Activated CD4-positive, alpha-beta T cell treated with anti-CD3 and anti-CD28 coated beads, Interleukin-2, amount 50 U/mL, for 48 hours (primary cell): ENCODE measurements around the gene ZNF837.
A peak's percentile ranks its signal among the peaks of the same experiment; 100 is the strongest.

Experiments used
- DNase-seq, 2 experiments: peaks; one replicate each; pipeline ENCODE4 v3.0.0-alpha.2; 2020

The ZNF837 gene

DNA sequence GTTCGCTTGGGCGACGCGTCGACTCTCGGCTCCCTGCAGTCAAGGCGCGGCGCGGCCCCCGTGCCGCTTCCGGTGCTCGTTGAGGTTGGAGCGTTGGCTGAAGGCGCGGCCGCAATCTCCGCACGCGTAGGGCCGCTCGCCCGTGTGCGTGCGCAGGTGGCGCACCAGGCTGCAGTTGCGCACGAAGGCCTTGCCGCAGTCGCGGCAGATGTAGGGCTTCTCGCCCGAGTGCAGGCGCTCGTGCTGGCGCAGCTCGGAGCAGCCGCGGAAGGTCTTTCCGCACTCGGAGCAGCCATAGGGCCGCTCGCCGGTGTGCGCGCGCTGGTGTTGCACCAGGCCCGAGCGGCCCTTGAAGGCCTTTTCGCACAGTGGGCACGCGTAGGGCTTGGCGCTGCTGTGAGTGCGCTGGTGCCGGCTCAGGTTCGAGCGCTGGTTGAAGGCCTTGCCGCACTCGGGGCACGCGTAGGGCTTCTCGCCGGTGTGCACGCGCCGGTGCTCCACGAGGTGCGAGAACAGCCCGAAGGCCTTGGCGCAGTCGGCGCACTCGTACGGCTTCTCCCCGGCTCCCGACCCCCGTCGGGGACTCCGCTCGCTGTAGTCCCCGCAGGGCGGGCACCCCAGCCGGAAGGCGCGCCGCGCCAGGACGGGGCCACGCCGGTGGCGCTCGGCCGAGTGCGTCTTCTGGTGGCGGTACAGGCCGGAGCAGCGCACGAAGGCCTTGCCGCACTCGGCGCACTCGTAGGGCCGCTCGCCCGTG lies 13.0 kb downstream of the ZNF837 start:
- no peak for DNase-seq

- no peak for DNase-seq
Measured at GRCh38 chr19:58366585-58367430, 14.0 kb downstream of the ZNF837 start.

DNA sequence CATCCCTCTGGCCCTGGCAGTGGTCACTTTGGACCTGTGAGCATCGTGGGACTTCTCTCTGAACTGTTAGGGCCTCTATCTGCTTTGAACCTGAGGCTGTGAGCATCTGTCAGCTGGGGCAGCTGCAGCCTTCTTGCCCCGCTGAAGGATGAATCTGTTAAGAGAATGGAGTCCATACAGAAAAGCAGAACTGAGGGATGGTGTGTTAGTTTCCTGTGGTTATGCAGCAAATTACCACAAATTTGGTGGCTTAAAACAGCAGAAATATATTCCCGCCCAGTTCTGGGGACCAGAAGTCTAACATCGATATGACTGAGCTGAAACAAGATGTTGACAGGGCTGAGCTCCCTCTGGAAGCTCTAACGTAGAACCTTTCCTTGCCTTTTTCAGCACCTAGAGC lies 16.7 kb downstream of the ZNF837 start:
- no peak for DNase-seq

DNA sequence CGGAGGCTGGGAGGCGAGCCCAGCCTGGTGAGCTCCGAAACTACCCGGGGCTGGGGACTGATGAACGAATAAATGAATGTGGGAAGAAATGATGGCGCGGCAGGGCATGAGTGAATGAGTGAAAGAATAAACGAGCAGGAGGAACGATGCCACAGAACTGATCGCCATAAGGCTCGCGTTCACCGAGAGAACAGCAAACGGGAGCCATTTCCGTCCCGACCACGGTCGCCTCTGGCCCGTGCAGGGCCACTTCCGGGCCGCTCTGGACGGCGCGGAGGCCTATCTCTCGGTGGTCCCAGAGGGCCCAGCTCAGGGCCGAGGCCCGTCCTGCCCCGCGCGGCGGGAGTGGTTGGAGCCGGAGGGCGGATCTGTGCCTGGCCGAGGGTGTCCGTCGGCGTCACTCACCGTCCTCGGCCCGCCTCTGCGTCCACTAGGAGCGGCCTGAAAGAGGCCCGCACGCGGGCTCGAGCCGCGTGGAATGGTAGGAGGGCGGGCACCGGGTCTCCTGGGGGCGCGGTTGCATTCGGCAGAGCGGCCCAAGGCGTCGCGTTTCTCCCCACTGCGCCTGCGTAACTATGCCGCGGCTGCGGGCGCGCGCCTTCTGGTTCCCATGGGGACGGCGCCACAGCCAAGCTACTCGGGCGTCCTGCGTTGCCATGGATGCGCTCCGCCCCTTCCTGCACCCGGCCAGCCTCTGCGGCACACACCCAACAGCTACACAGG lies 18.4 kb downstream of the ZNF837 start, which contains the start of gene ZNF497:
Gene ZNF497, minus strand, starts transcription at position 480 of the 723 bp plus-strand sequence. CDS start 5,116 bp downstream, outside the sequence.
- peak; percentile 98 for DNase-seq

DNA sequence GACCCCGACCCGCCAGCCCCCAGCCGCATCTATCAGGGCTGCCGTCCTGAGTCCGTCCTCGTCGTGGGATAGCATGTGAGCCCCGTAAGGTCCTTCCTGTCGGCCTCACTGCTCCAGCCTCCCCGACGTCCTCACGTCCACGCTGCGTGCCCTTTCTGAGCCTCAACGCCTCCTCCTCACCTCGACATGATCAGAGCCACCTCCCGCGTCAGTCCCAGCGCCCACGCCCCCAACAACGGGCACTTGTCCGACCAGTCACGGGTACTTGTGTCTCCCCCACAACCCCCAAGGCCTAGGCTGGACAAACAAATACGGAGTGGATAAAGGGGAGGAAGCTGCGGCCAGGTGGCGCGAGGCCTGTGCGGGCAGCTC lies 18.9 kb downstream of the ZNF837 start:
- DNase-seq: peak; percentile 59 to 68

GRCh38 chr19:58357481-58358145 lies 23.2 kb downstream of the ZNF837 start:
- no peak for DNase-seq

DNA sequence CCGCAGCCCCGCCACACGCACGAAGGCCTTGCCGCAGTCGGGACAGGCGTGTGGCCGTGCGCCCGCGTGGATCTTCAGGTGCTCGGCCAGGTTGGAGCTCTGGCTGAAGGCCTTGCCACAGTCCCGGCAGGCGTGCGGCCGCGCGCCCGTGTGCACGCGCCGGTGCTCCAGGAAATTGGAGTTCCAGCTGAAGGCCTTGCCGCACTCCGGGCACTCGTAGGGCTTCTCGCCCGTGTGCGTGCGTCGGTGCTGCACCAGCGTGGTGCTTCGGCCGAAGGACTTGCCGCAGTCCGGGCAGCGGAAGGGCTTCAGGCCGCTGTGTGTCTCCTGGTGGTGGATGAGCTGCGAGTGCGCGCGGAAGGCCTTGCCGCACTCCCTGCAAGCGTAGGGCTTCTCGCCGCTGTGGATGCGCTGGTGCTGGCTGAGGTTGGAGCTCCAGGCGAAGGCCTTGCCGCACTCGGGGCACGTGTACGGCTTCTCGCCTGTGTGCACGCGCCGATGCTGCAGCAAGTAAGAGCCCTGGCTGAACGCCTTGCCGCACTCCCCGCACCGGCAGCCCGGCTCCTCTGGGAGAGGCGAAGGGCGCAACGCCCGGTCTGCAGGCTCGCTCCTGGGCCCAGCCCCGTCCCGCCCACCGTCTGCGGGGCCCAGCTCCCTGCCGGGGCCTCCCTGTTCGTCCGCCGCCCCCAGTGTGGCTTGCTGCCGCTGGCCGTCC lies 23.9 kb downstream of the ZNF837 start:
- DNase-seq: no peak

DNA sequence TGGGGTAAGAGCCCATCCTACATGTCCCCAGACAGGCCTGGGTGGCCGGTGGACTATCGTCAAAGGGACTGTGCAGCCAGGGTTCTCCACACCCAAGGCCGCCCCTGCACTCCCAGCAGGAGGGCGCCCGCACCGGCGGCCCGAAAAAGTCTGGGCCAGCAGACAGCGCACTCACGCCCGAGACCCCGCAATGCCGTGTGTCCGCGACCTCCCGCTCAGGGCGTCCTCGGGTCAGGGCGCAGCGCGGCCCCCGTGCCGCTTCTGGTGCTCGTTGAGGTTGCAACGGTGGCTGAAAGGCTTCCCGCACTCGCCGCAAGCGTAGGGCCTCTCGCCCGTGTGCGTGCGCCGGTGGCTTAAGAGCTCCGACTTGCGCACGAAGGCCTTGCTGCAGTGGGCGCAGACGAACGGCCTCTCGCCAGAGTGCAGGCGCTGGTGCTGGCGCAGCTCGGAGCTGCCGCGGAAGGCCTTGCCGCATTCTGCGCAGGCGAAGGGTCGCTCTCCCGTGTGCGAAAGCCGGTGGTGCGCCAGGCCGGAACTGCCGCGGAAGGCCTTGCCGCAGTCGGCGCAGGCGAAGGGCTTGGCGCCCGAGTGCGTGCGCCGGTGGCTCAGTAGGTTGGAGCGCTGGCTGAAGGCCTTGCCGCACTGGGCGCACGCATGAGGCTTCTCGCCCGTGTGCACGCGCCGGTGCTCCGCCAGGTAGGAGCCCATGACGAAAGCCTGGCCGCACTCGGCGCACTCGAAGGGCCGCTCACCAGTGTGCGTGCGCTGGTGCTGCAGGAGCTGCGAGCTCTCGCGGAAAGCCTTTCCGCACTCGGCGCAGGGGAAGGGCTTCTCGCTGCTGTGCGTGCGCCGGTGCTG lies 24.7 kb downstream of the ZNF837 start:
- DNase-seq: peak; percentile 25 to 34

GRCh38 chr19:58355215-58355796 lies 25.5 kb downstream of the ZNF837 start:
- DNase-seq: no peak

DNA sequence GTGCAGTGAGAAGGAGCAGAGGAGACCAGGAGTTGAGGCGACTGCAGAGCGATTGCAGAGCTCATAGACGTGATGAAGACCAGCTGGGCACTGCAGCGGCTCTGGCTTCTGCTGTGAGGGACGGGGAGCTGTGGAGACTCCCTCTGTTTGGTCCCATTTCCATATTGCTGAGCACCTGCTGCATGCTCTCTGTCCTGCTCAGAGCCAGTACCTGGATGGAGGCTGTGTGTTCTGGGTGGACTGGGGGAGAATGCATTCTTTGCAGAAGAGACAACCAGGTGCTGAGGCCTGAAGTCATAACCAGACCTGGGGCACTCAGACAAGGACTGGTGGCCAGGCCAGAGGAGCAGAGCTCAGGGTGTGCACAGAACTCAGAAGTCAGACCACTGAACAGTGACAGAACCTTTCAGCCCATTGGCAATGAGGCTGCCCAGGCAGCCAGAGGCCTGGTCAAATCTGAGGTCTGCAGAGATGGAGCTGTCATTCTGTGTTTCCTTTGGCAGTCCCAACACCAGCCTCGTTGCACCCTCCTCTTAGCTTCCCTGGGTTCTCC lies 26.3 kb downstream of the ZNF837 start:
- DNase-seq: no peak

GRCh38 chr19:58353717-58354477 lies 26.9 kb downstream of the ZNF837 start:
- no peak for DNase-seq

DNA sequence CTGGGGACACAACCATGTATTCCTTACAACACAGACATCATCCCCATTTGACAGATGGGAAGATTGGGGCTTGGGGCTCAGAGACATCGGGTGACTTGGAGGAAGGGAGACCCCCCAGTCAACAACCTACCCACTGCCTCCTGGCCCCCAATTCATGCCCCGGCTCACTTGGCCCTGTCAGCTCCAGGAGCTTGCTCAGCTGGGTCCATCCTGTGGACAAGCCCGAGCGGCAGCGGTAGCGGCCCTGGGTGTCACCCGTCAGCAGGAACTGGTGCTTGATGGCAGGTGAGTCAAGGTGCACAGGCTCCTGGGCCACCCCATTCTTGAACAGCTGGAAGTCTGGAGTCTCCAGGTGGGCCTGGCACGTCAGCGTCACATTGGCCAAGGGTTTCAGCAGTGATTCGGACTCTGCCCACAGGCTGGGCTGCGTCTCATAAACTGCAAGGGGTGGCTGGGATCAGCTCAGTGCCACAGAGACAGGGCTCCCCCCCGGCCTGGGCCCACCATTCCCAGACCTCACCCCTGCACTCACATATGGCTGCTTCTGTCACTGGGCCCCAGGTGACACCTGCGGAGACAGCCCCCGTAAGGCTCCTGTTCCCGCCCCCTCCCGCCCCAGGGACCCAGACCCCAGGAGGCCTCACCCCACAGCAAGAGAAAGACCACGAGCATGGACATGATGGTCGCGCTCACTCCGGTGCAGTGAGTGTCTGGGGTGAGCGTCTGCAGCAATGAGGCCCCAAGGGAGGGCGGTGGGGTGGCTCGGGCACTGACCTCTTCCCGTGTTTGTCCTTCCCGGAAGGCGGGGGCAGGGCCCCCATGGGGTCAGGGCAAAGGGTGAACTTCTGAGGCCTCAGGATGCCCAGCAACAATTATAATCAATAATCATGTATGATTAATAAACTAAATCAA lies 27.8 kb downstream of the ZNF837 start, which contains the start of gene A1BG:
Gene A1BG, minus strand, starts transcription at position 733 of the 912 bp plus-strand sequence. Its CDS starts 55 bp downstream, at position 678.
- no peak for DNase-seq

GRCh38 chr19:58351990-58352755 lies 28.7 kb downstream of the ZNF837 start:
- DNase-seq: no peak

- DNase-seq: no peak
Measured at GRCh38 chr19:58351558-58351878, 29.3 kb downstream of the ZNF837 start.

- no peak for DNase-seq
Measured at GRCh38 chr19:58350871-58351557, 29.8 kb downstream of the ZNF837 start.

DNA sequence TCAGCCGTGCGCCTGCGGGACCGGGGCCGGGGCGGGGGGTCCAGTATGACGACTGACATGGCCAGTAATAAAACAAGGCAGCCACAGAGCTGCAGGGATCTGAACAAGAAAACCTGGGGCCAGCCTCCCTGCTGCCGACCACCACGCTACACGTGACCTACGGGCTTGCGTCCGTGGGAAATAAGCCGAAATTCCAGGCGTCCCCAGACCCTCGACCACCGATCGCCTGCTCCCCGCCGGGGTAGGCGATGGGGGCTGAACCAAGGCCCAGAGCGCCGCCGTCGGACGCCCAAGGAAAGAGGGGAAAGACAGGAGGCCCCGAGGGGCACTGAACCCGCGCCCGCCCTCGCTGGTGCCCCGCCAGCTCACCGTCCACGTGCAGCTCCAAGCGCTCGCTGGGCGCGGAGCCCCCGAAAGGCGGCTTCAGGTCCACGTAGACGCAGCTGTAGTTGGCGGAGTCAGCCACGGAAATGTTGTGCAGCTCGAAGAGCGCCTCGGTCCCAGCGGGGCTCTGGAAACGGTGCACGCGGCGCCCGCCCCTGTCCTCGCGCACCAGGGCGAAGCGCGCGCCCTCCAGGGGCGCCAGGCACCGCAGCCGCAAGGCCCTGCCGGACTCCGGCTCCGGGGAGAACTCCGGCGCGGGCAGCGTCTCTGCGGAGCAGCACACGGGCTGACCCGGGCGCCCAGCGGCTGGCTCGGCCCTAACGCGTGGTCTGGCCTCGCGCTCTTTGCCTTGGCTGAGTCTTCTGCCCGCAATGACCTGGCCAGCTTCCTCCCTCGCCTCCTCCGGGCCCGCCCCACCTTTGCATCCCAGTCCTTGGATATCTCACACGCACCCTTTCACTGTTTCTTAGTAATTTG lies 30.6 kb downstream of the ZNF837 start:
- no peak for DNase-seq
